Measurements from ENCODE around the gene EML5. TPM values are rescaled to one million over a fixed set of nuclear protein-coding genes. Genes with fewer than 3 reads are reported as not detected.

EML5 gene
- total RNA-seq, 2 experiments from 2014 or later: 3.0 to 3.3 TPM

Other genes with a start within 250 kb of the EML5 start
- gene PTPN21, start 237.9 kb downstream of the EML5 start, total RNA-seq: under 1 TPM; 0.16 to 0.25 TPM
- gene ZC3H14, start 229.9 kb downstream of the EML5 start, total RNA-seq: 10 to 100 TPM; 47.5 to 52.6 TPM
- 1 to 10 TPM; 4.8 to 6.4 TPM for gene TTC8, start 31.7 kb upstream of the EML5 start, total RNA-seq